ENCODE results near the gene CDKL2. TPM values are rescaled to one million over a fixed set of nuclear protein-coding genes. Genes with fewer than 3 reads are reported as not detected.

Gene CDKL2
- total and polyA plus RNA-seq, 2 of the 8 experiments (the other 6 are each of a cell fraction or from before 2014, with no cell fraction given): 1.4 to 2.1 TPM

DNA sequence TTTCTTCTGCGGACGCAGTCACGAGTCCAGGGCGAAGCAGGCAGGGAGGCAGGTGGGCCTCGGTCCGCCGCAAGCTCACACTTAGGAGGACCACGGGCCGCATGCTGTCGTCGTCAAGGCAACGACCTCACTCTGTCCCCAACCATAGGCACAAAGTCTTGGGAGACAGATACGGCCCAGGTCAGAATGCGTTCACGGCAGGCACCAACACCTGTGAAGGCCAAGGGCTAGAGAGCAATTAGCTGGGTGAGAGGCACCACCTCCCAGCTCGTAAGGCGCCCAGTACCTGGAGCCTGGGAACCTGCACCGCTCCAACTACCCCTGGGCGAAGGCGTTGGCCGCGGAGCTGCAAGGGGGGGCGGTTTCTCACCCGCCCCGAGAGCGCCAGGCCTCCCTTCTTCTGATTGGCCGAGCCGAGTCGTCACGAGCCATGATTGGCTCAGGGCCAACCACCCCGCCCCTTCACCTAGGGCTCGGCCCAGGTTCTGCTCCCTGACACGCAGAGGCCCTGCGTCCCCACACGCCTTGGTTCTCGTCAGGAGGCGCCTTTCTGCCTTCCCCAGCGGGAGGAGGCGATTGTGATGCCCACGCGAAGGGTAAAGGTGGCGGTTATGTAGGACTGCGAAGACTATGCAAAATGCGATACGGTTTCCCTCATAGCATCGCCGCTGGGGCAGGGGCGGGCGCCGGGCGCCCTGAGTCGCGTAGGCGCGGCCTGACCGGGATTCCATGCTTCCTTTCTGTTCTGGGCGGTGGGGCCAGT is at the start of gene CDKL2 (continued):
- TF ChIP-seq TAF1 (IDR thresholded peaks at IDR 0.05; ENCODE audit: low read depth, low read length) (peak; percentile 54; the same call in 1 of the 2 replicates), PHF8 (conservative IDR thresholded peaks at IDR 0.05; ENCODE audit: low read depth, low read length) (peak; percentile 64), CREB1 (IDR thresholded peaks at IDR 0.05) (peak; percentile 36; the same call in 1 of the 2 replicates), CBX8 (IDR thresholded peaks at IDR 0.05; ENCODE audit: borderline replicate concordance, low read depth, low read length) (no peak), GTF2F1 (IDR thresholded peaks at IDR 0.05; ENCODE audit: borderline replicate concordance, low read depth, low read length) (no peak)
- TF ChIP-seq, protein P1, sequence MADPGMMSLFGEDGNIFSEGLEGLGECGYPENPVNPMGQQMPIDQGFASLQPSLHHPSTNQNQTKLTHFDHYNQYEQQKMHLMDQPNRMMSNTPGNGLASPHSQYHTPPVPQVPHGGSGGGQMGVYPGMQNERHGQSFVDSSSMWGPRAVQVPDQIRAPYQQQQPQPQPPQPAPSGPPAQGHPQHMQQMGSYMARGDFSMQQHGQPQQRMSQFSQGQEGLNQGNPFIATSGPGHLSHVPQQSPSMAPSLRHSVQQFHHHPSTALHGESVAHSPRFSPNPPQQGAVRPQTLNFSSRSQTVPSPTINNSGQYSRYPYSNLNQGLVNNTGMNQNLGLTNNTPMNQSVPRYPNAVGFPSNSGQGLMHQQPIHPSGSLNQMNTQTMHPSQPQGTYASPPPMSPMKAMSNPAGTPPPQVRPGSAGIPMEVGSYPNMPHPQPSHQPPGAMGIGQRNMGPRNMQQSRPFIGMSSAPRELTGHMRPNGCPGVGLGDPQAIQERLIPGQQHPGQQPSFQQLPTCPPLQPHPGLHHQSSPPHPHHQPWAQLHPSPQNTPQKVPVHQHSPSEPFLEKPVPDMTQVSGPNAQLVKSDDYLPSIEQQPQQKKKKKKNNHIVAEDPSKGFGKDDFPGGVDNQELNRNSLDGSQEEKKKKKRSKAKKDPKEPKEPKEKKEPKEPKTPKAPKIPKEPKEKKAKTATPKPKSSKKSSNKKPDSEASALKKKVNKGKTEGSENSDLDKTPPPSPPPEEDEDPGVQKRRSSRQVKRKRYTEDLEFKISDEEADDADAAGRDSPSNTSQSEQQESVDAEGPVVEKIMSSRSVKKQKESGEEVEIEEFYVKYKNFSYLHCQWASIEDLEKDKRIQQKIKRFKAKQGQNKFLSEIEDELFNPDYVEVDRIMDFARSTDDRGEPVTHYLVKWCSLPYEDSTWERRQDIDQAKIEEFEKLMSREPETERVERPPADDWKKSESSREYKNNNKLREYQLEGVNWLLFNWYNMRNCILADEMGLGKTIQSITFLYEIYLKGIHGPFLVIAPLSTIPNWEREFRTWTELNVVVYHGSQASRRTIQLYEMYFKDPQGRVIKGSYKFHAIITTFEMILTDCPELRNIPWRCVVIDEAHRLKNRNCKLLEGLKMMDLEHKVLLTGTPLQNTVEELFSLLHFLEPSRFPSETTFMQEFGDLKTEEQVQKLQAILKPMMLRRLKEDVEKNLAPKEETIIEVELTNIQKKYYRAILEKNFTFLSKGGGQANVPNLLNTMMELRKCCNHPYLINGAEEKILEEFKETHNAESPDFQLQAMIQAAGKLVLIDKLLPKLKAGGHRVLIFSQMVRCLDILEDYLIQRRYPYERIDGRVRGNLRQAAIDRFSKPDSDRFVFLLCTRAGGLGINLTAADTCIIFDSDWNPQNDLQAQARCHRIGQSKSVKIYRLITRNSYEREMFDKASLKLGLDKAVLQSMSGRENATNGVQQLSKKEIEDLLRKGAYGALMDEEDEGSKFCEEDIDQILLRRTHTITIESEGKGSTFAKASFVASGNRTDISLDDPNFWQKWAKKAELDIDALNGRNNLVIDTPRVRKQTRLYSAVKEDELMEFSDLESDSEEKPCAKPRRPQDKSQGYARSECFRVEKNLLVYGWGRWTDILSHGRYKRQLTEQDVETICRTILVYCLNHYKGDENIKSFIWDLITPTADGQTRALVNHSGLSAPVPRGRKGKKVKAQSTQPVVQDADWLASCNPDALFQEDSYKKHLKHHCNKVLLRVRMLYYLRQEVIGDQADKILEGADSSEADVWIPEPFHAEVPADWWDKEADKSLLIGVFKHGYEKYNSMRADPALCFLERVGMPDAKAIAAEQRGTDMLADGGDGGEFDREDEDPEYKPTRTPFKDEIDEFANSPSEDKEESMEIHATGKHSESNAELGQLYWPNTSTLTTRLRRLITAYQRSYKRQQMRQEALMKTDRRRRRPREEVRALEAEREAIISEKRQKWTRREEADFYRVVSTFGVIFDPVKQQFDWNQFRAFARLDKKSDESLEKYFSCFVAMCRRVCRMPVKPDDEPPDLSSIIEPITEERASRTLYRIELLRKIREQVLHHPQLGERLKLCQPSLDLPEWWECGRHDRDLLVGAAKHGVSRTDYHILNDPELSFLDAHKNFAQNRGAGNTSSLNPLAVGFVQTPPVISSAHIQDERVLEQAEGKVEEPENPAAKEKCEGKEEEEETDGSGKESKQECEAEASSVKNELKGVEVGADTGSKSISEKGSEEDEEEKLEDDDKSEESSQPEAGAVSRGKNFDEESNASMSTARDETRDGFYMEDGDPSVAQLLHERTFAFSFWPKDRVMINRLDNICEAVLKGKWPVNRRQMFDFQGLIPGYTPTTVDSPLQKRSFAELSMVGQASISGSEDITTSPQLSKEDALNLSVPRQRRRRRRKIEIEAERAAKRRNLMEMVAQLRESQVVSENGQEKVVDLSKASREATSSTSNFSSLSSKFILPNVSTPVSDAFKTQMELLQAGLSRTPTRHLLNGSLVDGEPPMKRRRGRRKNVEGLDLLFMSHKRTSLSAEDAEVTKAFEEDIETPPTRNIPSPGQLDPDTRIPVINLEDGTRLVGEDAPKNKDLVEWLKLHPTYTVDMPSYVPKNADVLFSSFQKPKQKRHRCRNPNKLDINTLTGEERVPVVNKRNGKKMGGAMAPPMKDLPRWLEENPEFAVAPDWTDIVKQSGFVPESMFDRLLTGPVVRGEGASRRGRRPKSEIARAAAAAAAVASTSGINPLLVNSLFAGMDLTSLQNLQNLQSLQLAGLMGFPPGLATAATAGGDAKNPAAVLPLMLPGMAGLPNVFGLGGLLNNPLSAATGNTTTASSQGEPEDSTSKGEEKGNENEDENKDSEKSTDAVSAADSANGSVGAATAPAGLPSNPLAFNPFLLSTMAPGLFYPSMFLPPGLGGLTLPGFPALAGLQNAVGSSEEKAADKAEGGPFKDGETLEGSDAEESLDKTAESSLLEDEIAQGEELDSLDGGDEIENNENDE (IDR thresholded peaks at IDR 0.05; ENCODE audit: insufficient replicate concordance, low read length): peak; percentile 13
- TF ChIP-seq, protein P2, sequence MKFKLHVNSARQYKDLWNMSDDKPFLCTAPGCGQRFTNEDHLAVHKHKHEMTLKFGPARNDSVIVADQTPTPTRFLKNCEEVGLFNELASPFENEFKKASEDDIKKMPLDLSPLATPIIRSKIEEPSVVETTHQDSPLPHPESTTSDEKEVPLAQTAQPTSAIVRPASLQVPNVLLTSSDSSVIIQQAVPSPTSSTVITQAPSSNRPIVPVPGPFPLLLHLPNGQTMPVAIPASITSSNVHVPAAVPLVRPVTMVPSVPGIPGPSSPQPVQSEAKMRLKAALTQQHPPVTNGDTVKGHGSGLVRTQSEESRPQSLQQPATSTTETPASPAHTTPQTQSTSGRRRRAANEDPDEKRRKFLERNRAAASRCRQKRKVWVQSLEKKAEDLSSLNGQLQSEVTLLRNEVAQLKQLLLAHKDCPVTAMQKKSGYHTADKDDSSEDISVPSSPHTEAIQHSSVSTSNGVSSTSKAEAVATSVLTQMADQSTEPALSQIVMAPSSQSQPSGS (IDR thresholded peaks at IDR 0.05; ENCODE audit: low read length): no peak
- TF ChIP-seq, protein P3, sequence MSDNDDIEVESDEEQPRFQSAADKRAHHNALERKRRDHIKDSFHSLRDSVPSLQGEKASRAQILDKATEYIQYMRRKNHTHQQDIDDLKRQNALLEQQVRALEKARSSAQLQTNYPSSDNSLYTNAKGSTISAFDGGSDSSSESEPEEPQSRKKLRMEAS (IDR thresholded peaks at IDR 0.05): peak; percentile 96

All from H1 (cell line).